ENCODE data around the gene AKAP13. TPM values are rescaled to one million over a fixed set of nuclear protein-coding genes. Genes with fewer than 3 reads are reported as not detected.

The AKAP13 gene
- total RNA-seq, 4 donors from 2014 or later = 189 to 405 (median 244) TPM

DNA sequence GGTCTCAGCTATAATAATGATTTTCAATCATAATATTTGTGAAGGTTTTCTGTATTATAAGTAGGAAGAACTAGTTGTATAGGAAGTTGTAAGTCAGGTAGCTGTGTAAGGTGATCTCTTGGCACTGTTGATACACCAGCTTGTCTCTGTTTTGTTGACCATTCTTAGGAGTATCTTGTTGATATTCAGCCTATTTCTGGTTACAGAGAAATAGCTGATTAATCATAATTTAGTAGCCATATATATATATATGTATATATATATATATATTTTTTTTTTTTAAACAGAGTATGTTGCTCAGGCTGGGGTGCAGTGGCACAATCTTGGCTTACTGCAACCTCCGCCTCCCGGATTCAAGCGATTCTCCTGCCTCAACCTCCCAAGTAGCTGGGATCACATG is 20.2 kb downstream of the AKAP13 start:
- Histone ChIP-seq H3K9me3 (no peaks in the 10 kb centered on the region), H3K4me3 (replicated peaks in 1 of 3) (no peak overlapping the region), H3K36me3 (no peaks in the 10 kb centered on the region), H3K4me1 (peaks cover 55 to 65% of the 10 kb centered on the region in 2 donors), H3K27me3 (no peaks in the 10 kb centered on the region), H3K27ac (no peak overlapping the region)
- intact Hi-C loops (cut with DNase I) = loop anchor here (10.0 kb wide), 1 partner anchor 66 kb away; no protein-coding TSS in a partner anchor
- DNase-seq = no peak
- 97 to 99% methylated on average over 3 of the region's 3 CpGs for WGBS, 2 donors
- TF ChIP-seq CTCF (IDR thresholded peaks at IDR 0.05) (no peak), POLR2A (IDR thresholded peaks at IDR 0.05) (no peak)

- Histone ChIP-seq H3K27me3 (no peaks in the 10 kb centered on the region), H3K4me1 (peaks cover 60 to 70% of the 10 kb centered on the region in 2 donors), H3K4me3 (replicated peaks in 1 of 3) (no peak overlapping the region), H3K36me3 (no peaks in the 10 kb centered on the region), H3K27ac (peak overlapping the region in 1 of 3 donors; percentile 19), H3K9me3 (no peaks in the 10 kb centered on the region)
- no peak for DNase-seq
- intact Hi-C loops (cut with DNase I) = loop anchor here (10.0 kb wide), 1 partner anchor 66 kb away; no protein-coding TSS in a partner anchor
- WGBS, 2 donors = 88 to 91% methylated on average over 4 of the region's 4 CpGs
- TF ChIP-seq POLR2A (IDR thresholded peaks at IDR 0.05) (no peak), CTCF (IDR thresholded peaks at IDR 0.05) (no peak)
Observed at GRCh38 chr15:85401108-85401774, 20.8 kb downstream of the AKAP13 start.

GRCh38 chr15:85402195-85402881 is 21.9 kb downstream of the AKAP13 start:
- TF ChIP-seq CTCF (IDR thresholded peaks at IDR 0.05) (no peak), POLR2A (IDR thresholded peaks at IDR 0.05) (no peak)
- intact Hi-C loops (cut with DNase I) = loop anchor here (10.0 kb wide), 1 partner anchor 68 kb away; no protein-coding TSS in a partner anchor
- Histone ChIP-seq H3K27me3 (no peaks in the 10 kb centered on the region), H3K4me3 (replicated peaks in 1 of 3) (no peak overlapping the region), H3K4me1 (peaks cover 67 to 77% of the 10 kb centered on the region in 2 donors), H3K27ac (peak overlapping the region in 2 of 3 donors; percentile 19 to 28), H3K36me3 (no peaks in the 10 kb centered on the region), H3K9me3 (no peaks in the 10 kb centered on the region)
- DNase-seq = no peak
- WGBS, 2 donors = 72 to 77% methylated on average over 5 of the region's 5 CpGs

GRCh38 chr15:85403745-85404144 is 23.3 kb downstream of the AKAP13 start:
- peak overlapping the region in 1 of 3 donors; percentile 49 for H3K27ac ChIP-seq
- no peaks in the 10 kb centered on the region for H3K9me3 ChIP-seq
- H3K4me1 ChIP-seq = peaks cover 66 to 77% of the 10 kb centered on the region in 2 donors
- WGBS, 2 donors = 77 to 85% methylated on average over 5 of the region's 5 CpGs
- H3K4me3 ChIP-seq (replicated peaks in 1 of 3) = no peak overlapping the region
- intact Hi-C loops (cut with DNase I) = loop anchor here (10.0 kb wide), 1 partner anchor 69 kb away; no protein-coding TSS in a partner anchor
- no peaks in the 10 kb centered on the region for H3K27me3 ChIP-seq
- TF ChIP-seq POLR2A (IDR thresholded peaks at IDR 0.05) = no peak
- no peak for TF ChIP-seq CTCF (IDR thresholded peaks at IDR 0.05)
- peak; percentile 15 to 23 for DNase-seq
- no peaks in the 10 kb centered on the region for H3K36me3 ChIP-seq
